ENCODE data around the gene NAB1. TPM values are rescaled to one million over a fixed set of nuclear protein-coding genes. Genes with fewer than 3 reads are reported as not detected.

Gene NAB1
- total RNA-seq, 4 donors from 2014 or later: 59.2 to 132 (median 78.2) TPM

DNA sequence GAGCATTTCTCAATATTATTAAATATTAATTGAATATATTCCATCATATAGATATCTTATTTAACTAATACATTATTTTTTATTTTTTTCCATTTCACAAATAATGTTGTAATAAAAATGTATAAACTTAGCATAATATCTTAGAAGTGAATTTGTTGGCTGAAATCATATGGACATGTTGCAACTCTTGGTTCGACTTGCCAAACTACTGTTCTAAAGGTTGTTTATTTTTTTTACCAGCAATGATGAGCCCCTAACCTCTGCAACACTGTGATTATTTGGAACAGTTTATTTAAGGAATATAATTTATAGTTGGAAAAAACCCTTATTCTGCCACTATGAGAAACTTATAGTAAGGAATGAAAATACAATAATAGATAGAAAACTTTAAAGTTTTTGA, 8.8 kb upstream of the NAB1 start:
- H3K4me3 ChIP-seq: no peak overlapping the region
- intact Hi-C loops (cut with DNase I; ENCODE audit: low total_unique reads): no loop called here
- no peaks in the 10 kb centered on the region for H3K4me1 ChIP-seq
- no peak overlapping the region for H3K27ac ChIP-seq
- no peak for TF ChIP-seq POLR2A (IDR thresholded peaks at IDR 0.05)
- TF ChIP-seq, protein P1, sequence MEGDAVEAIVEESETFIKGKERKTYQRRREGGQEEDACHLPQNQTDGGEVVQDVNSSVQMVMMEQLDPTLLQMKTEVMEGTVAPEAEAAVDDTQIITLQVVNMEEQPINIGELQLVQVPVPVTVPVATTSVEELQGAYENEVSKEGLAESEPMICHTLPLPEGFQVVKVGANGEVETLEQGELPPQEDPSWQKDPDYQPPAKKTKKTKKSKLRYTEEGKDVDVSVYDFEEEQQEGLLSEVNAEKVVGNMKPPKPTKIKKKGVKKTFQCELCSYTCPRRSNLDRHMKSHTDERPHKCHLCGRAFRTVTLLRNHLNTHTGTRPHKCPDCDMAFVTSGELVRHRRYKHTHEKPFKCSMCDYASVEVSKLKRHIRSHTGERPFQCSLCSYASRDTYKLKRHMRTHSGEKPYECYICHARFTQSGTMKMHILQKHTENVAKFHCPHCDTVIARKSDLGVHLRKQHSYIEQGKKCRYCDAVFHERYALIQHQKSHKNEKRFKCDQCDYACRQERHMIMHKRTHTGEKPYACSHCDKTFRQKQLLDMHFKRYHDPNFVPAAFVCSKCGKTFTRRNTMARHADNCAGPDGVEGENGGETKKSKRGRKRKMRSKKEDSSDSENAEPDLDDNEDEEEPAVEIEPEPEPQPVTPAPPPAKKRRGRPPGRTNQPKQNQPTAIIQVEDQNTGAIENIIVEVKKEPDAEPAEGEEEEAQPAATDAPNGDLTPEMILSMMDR (IDR thresholded peaks at IDR 0.05): no peak
- no peaks in the 10 kb centered on the region for H3K36me3 ChIP-seq
- H3K9me3 ChIP-seq: no peaks in the 10 kb centered on the region
- no peaks in the 10 kb centered on the region for H3K27me3 ChIP-seq
- no peak for DNase-seq

DNA sequence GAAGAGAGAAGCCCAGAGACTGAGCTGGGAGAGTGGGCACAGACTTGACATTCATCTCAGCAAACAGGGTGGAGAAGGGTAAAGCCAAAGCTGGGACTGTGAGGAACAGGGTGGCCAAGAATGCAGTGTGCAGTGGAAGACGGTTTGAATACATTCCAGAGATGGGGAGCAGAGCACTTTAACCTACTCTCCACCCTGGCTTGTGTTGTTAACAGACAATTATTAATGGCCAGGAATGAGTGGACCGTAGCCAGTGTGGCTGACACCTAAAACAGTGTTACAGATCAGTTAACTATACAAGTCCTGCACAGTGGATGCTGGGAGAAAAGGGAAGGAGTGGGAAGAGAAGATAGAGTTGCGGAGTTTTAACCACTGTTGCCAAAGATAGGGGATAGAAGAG, 7.4 kb upstream of the NAB1 start:
- H3K36me3 ChIP-seq: no peaks in the 10 kb centered on the region
- no peaks in the 10 kb centered on the region for H3K27me3 ChIP-seq
- no peak for DNase-seq
- no peak overlapping the region for H3K27ac ChIP-seq
- TF ChIP-seq, protein P1 (IDR thresholded peaks at IDR 0.05): no peak
- TF ChIP-seq POLR2A (IDR thresholded peaks at IDR 0.05): no peak
- intact Hi-C loops (cut with DNase I; ENCODE audit: low total_unique reads): no loop called here
- no peaks in the 10 kb centered on the region for H3K4me1 ChIP-seq
- no peak overlapping the region for H3K4me3 ChIP-seq
- H3K9me3 ChIP-seq: no peaks in the 10 kb centered on the region

DNA sequence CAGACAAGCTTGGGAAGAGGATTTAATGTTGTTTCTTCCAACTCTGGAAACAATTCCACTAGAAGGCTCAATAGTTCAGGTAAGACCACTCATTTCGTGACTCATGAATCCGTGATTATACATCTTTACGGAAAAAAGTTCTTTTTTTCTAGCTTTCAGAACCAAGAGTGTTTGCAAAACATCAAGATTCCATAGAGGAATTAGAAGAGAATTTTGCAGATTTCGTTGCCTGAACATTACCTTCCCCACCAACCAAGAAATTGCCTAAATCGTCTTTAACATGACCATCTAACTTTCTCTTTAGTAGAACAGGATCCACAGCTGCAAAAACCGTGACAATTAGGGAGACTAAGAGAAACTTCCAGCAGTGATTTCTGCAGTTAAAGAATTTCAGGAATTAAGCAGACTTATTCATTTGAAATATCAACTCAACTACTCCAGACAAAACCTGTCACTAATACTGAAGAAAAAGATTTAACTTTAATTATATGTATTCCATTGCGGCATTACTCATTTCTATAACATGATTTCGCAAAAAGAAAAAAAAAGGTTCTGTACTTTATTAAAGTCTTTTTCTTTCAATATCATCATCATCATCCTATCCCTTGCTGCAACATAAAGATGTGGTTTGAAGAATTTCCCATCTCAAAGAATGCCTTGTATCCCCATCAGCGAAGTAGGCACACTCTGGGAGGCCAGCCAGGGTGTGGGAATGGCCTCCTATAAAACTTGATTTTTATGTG, 1.9 kb upstream of the NAB1 start:
- intact Hi-C loops (cut with DNase I; ENCODE audit: low total_unique reads): no loop called here
- H3K4me3 ChIP-seq: no peak overlapping the region
- no peaks in the 10 kb centered on the region for H3K9me3 ChIP-seq
- peak overlapping the region; percentile 93 to 97 for H3K27ac ChIP-seq
- no peaks in the 10 kb centered on the region for H3K36me3 ChIP-seq
- peaks cover 0 to 7% of the 10 kb centered on the region in 2 donors for H3K4me1 ChIP-seq
- no peak for TF ChIP-seq POLR2A (IDR thresholded peaks at IDR 0.05)
- TF ChIP-seq, protein P1 (IDR thresholded peaks at IDR 0.05): no peak
- no peaks in the 10 kb centered on the region for H3K27me3 ChIP-seq
- no peak for DNase-seq

DNA sequence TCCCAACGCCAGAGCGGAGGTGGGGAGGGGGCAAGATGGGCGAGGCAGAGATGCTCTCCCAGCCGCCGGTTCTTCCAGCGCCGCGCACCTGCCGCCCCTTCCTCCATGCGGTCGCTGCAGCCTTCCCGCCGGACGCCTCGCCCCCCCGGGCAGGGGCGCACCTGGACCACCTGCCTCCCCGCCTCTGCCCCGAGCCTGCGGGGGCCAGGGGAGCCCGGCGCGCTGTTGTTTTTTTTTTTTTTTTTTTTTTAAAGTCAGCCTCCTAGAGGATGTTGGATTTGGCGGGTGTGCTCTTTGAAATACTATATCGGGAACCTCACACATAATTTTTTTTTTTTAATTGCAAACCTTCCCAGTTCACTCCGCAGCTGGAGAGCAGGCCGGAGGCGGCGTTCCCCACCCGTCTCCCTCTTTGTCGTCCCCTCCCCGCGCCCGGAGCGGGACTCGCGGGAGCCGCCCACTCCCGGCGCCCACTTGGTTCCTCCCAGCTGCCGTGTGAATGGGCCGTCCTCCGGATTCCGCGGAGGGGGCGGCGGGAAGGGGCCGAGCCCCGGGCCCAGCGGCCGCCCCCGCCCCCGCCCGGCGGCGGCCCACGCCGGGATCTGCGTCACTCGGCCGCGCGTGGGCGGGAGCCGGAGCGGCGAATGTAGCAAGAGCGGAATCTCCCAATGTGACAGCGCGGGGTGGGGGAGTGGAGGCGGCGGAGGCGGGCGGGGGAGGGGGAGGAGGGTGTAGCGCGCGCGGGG, 421 bp upstream of the NAB1 start:
- peak in 1 of 2 donors; percentile 56 for TF ChIP-seq POLR2A (IDR thresholded peaks at IDR 0.05)
- TF ChIP-seq, protein P1 (IDR thresholded peaks at IDR 0.05): no peak
- peak; percentile 91 to 93 for DNase-seq
- Histone ChIP-seq H3K9me3 (no peaks in the 10 kb centered on the region), H3K27ac (peak overlapping the region; percentile 93 to 97), H3K27me3 (no peaks in the 10 kb centered on the region), H3K36me3 (no peaks in the 10 kb centered on the region), H3K4me3 (peak overlapping the region; percentile 72 to 96), H3K4me1 (peaks cover 6 to 7% of the 10 kb centered on the region in 2 donors)
- intact Hi-C loops (cut with DNase I; ENCODE audit: low total_unique reads): no loop called here

DNA sequence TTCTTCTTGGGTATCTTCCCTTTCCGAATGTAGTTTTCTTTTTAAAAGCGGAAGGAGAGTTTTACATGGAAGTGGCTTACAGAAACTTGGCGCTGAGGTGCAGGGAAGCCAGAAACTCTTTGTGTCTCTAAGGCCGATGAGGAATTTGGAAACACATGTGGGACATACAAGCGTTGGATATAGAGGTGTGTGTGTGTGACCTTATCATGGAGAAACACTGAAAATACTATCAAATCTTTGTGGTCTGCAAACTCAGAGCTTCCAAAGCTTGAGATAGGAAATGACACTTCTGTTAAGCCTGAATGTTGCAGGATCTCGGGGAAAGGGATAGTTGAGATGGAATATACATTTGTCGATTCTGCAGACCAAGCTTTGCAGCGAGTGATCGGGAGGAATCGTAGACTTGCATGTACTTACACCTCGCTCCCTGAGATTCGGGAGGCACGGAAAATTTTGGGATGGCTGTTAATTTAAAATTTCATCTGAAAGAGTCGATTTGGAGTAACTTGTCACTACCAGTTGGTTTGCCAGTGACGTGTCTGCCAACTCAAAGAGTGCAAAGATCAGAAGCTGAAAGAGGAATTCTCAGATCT, 1.0 kb downstream of the NAB1 start:
- no peaks in the 10 kb centered on the region for H3K36me3 ChIP-seq
- peak overlapping the region; percentile 72 to 96 for H3K4me3 ChIP-seq
- H3K27ac ChIP-seq: peak overlapping the region; percentile 93 to 97
- DNase-seq: no peak
- peaks cover 6 to 7% of the 10 kb centered on the region in 2 donors for H3K4me1 ChIP-seq
- H3K27me3 ChIP-seq: no peaks in the 10 kb centered on the region
- TF ChIP-seq, protein P1 (IDR thresholded peaks at IDR 0.05): no peak
- no peak for TF ChIP-seq POLR2A (IDR thresholded peaks at IDR 0.05)
- intact Hi-C loops (cut with DNase I; ENCODE audit: low total_unique reads): no loop called here
- no peaks in the 10 kb centered on the region for H3K9me3 ChIP-seq
